Endothelial cell of umbilical vein (primary cell): ENCODE results near the gene TTYH3. TPM values are rescaled to one million over a fixed set of nuclear protein-coding genes. Genes with fewer than 3 reads are reported as not detected.

Experiments used
- BruUV-seq: library from RNA; stranded (reverse); fragments of 400-500 nt; replicated peaks from 2 replicates; lab custom pipeline; 2021; lab: Mats Ljungman, UMichigan
- CTCF ChIA-PET: fragments of 300-600, 350-600 bp; sonication (Branson Sonifier 250); formaldehyde crosslinking; loops from one replicate; lab custom pipeline; 2021; ENCODE audit warnings: antibody characterized with exemption, inconsistent platforms; lab: Charles Lee
- POLR2A ChIA-PET: fragments of 300-600, 350-600 bp; sonication (Branson Sonifier 250); formaldehyde crosslinking; loops from one replicate; lab custom pipeline; 2021; ENCODE audit warnings: antibody characterized with exemption, inconsistent platforms; lab: Charles Lee
- DNase-seq: peaks from one replicate; pipeline ENCODE4 v3.0.0-alpha.2; 2011; ENCODE audit warnings: low read depth, low spot score
- FAIRE-seq: peaks from 2 replicates; lab custom pipeline; 2011; peaks lifted over from hg19 to GRCh38; lab: Jason Lieb, UNC
- H2AFZ ChIP-seq: 2 replicates; pipeline ENCODE4 v1.6.0; 2012; ENCODE audit warnings: low read depth, low read length, control low read depth, inconsistent platforms
- H3K27ac ChIP-seq: 2 replicates; pipeline ENCODE4 v1.5.1; 2011; ENCODE audit warnings: low read depth, mild to moderate bottlenecking, control low read depth, low read length, moderate library complexity; ENCODE audit not compliant: insufficient read depth
- H3K27me3 ChIP-seq, 2 experiments: 2 replicates each; pipeline versions ENCODE4 v1.6.0 to v1.6.1; 2011; ENCODE audit warnings: low read length in 2 of 2, mixed read lengths in 1 of 2; ENCODE audit not compliant: control insufficient read depth in 2 of 2, insufficient read depth in 2 of 2
- H3K36me3 ChIP-seq, 2 experiments: 2 replicates in 1 of 2; 3 replicates in 1 of 2; pipeline ENCODE4 v1.5.1; 2011; ENCODE audit warnings: low read length in 2 of 2, mild to moderate bottlenecking in 1 of 2, moderate library complexity in 1 of 2; ENCODE audit not compliant: control insufficient read depth in 2 of 2, insufficient read depth in 2 of 2; ENCODE audit errors: extremely low read depth in 1 of 2
- H3K4me1 ChIP-seq: 3 replicates; pipeline ENCODE4 v1.5.1; 2011; ENCODE audit warnings: mild to moderate bottlenecking, low read length; ENCODE audit not compliant: control insufficient read depth, insufficient read depth; ENCODE audit errors: extremely low read depth
- H3K4me2 ChIP-seq: 2 replicates; pipeline ENCODE4 v1.6.1; 2011; ENCODE audit warnings: low read length, control low read depth, mixed read lengths; ENCODE audit not compliant: insufficient read depth
- H3K4me3 ChIP-seq, 3 experiments: fragments of 200-600 bp in 1 of 3; sonication (generic), shearing (Covaris generic) in 1 of 3; replicated peaks in 1 of 3; 2 replicates each; pipeline ENCODE4 v1.5.1; 2011 to 2016; ENCODE audit warnings: control low read depth in 3 of 3, low read length in 3 of 3, mild to moderate bottlenecking in 2 of 3, inconsistent platforms in 1 of 3, low read depth in 1 of 3, moderate library complexity in 1 of 3; ENCODE audit not compliant: insufficient read depth in 1 of 3
- H3K79me2 ChIP-seq: 2 replicates; pipeline ENCODE4 v1.6.0; 2012; ENCODE audit warnings: low read length, inconsistent platforms; ENCODE audit not compliant: control insufficient read depth, insufficient read depth
- H3K9ac ChIP-seq: replicated peaks from 2 replicates; pipeline ENCODE3; 2011; ENCODE audit warnings: low read length, control low read depth; ENCODE audit not compliant: insufficient read depth; ENCODE audit errors: extremely low read depth
- H3K9me1 ChIP-seq: replicated peaks from 3 replicates; pipeline ENCODE4 v1.6.0; 2011; ENCODE audit warnings: mild to moderate bottlenecking, low read length; ENCODE audit not compliant: control insufficient read depth, insufficient read depth; ENCODE audit errors: extremely low read depth
- H3K9me3 ChIP-seq: replicated peaks from 2 replicates; pipeline ENCODE4 v1.5.1; 2012; ENCODE audit warnings: low read length, inconsistent platforms; ENCODE audit not compliant: control insufficient read depth, insufficient read depth
- H4K20me1 ChIP-seq: replicated peaks from 2 replicates; pipeline ENCODE3; 2011; ENCODE audit warnings: mild to moderate bottlenecking, low read length; ENCODE audit not compliant: control insufficient read depth, insufficient read depth; ENCODE audit errors: extremely low read depth
- CTCF ChIP-seq, 2 donors: IDR thresholded peaks; 1 replicate in 1 of 2; 2 replicates in 1 of 2; pipeline ENCODE4 v1.5.1; 2011; ENCODE audit warnings: low read length in 2 of 2, mild to moderate bottlenecking in 2 of 2, moderate library complexity in 2 of 2, control low read depth in 1 of 2, inconsistent platforms in 1 of 2, low read depth in 1 of 2; ENCODE audit not compliant: insufficient read depth in 1 of 2; ENCODE audit errors: extremely low read depth in 1 of 2
- EZH2 ChIP-seq: IDR thresholded peaks from 2 replicates; pipeline ENCODE4 v1.6.1; 2012; ENCODE audit warnings: borderline replicate concordance, low read depth, mild to moderate bottlenecking, moderate library complexity, low read length, inconsistent platforms; ENCODE audit not compliant: severe bottlenecking
- FOS ChIP-seq: IDR thresholded peaks from 2 replicates; pipeline ENCODE4 v1.6.1; 2011; ENCODE audit warnings: mild to moderate bottlenecking, low read length, moderate library complexity, borderline replicate concordance; ENCODE audit not compliant: insufficient read depth
- GATA2 ChIP-seq: IDR thresholded peaks from 2 replicates; pipeline ENCODE4 v1.7.0; 2011; ENCODE audit warnings: low read depth, mild to moderate bottlenecking, moderate library complexity, mixed read lengths, low read length; ENCODE audit not compliant: insufficient read length, insufficient read depth
- JUN ChIP-seq: IDR thresholded peaks from 2 replicates; pipeline ENCODE4 v1.6.1; 2011; ENCODE audit warnings: borderline replicate concordance, low read depth; ENCODE audit not compliant: insufficient read length, insufficient read depth
- MAX ChIP-seq: IDR thresholded peaks from 2 replicates; pipeline ENCODE4 v1.6.1; 2011; ENCODE audit not compliant: insufficient read depth, insufficient read length
- MYC ChIP-seq: IDR thresholded peaks from one replicate; pipeline ENCODE4 v1.6.1; 2011; ENCODE audit warnings: mild to moderate bottlenecking, low read depth, low read length
- POLR2A ChIP-seq: IDR thresholded peaks from 2 replicates; pipeline ENCODE4 v1.6.1; 2012; ENCODE audit warnings: low read depth, mild to moderate bottlenecking, control low read depth, low read length
- POLR2AphosphoS5 ChIP-seq: IDR thresholded peaks from 2 replicates; pipeline ENCODE4 v1.6.1; 2012; ENCODE audit warnings: low read depth, mild to moderate bottlenecking, control low read depth, low read length, moderate library complexity; ENCODE audit not compliant: insufficient read depth
- dilution Hi-C: fragments of 300-500 bp; cut with MboI; formaldehyde crosslinking; loops from one replicate; pipeline ENCODE4 v1.15.0; 2019; ENCODE audit warnings: low sequenced_read_pairs; ENCODE audit not compliant: extremely low pct_ligation_motif_present
- intact Hi-C: fragments of 100-400 bp; cut with micrococcal nuclease; formaldehyde crosslinking; loops from one replicate; pipeline ENCODE4 v1.10.0; 2022
- polyA plus RNA-seq, 4 experiments: library from polyadenylated mRNA; depleted of rRNA in 3 of 4; stranded (reverse) in 3 of 4; unstranded in 1 of 4; fragments of >200 nt; gene quantifications; 2 replicates each; pipeline versions ENCODE4 v1.2.1 to v1.2.3, GENCODE V29; 2011 to 2012; ENCODE audit warnings: missing spikeins in 1 of 4
- total RNA-seq: library from RNA; stranded (reverse); gene quantifications from 2 replicates; pipeline ENCODE4 v1.2.3, GENCODE V29; 2021

Gene TTYH3
- total and polyA plus RNA-seq, 2 donors (not counting 3 experiments of a cell fraction or from before 2014, with no cell fraction given), result 143 to 280 TPM

GRCh38 chr7:2649991-2650390 is 18.2 kb downstream of the TTYH3 start:
- Histone ChIP-seq H3K9ac (no peak overlapping the region), H2AFZ (no peak overlapping the region), H4K20me1 (no peaks in the 10 kb centered on the region), H3K79me2 (peaks cover 14% of the 10 kb centered on the region), H3K4me2 (no peak overlapping the region), H3K9me1 (no peaks in the 10 kb centered on the region), H3K36me3 (peaks cover 15 to 38% of the 10 kb centered on the region in 2 experiments), H3K4me1 (peaks cover 7% of the 10 kb centered on the region), H3K27me3 (no peaks in the 10 kb centered on the region), H3K4me3 (no peak overlapping the region), H3K9me3 (no peaks in the 10 kb centered on the region), H3K27ac (no peak overlapping the region)
- intact Hi-C loops (no loop called here), dilution Hi-C loops (no loop called here)
- DNase-seq (no peak), FAIRE-seq (no peak)
- ChIA-PET CTCF (interaction anchor here (1.8 kb wide), 2 partner anchors 21 to 41 kb away, joined by 5 to 16 read pairs; no protein-coding TSS in a partner anchor), POLR2A (no interaction called here)
- TF ChIP-seq JUN (no peak), EZH2 (no peak), MYC (no peak), FOS (no peak), POLR2AphosphoS5 (no peak), POLR2A (no peak), MAX (no peak), GATA2 (no peak), CTCF (IDR thresholded peaks at IDR 0.05; ENCODE audit: extremely low read depth in 1 of 2, insufficient read depth in 1 of 2, low read depth in 1 of 2, low read length in 2 of 2) (no peak)
- BruUV-seq, result no TSS peak
